MM.1S (cell line): Measurements from ENCODE around the gene ZNF266.

Experiments used
- DNase-seq: peaks from one replicate; pipeline ENCODE4 v3.0.0-alpha.2; 2015
- H2AFZ ChIP-seq: fragments of 300-600 bp; sonication (generic); 2 replicates; pipeline ENCODE4 v1.6.0; 2016; ENCODE audit warnings: antibody characterized with exemption, low read length
- H3F3A ChIP-seq: fragments of 300-600 bp; sonication (generic); 2 replicates; pipeline ENCODE4 v1.6.1; 2016; ENCODE audit warnings: mild to moderate bottlenecking, antibody characterized with exemption, low read length, moderate library complexity, mixed read lengths; ENCODE audit not compliant: insufficient read depth
- H3K27ac ChIP-seq: fragments of 300-600 bp; sonication (generic); 2 replicates; pipeline ENCODE4 v1.5.1; 2016; ENCODE audit warnings: mild to moderate bottlenecking, low read length
- H3K27me3 ChIP-seq: fragments of 300-600 bp; sonication (generic); replicated peaks from 2 replicates; pipeline ENCODE4 v1.6.0; 2016; ENCODE audit warnings: low read length; ENCODE audit not compliant: insufficient read depth
- H3K36me3 ChIP-seq: fragments of 300-600 bp; sonication (generic); replicated peaks from 2 replicates; pipeline ENCODE4 v1.6.1; 2016; ENCODE audit warnings: mild to moderate bottlenecking, low read length, mixed read lengths; ENCODE audit not compliant: insufficient read depth
- H3K4me1 ChIP-seq: fragments of 300-600 bp; sonication (generic); 2 replicates; pipeline ENCODE4 v1.6.1; 2016; ENCODE audit warnings: low read length, mixed read lengths
- H3K4me2 ChIP-seq: fragments of 300-600 bp; sonication (generic); 2 replicates; pipeline ENCODE4 v1.6.0; 2016; ENCODE audit warnings: low read depth, low read length
- H3K4me3 ChIP-seq: fragments of 300-600 bp; sonication (generic); 2 replicates; pipeline ENCODE4 v1.5.1; 2016; ENCODE audit warnings: low read length, mixed read lengths
- H3K79me2 ChIP-seq: fragments of 300-600 bp; sonication (generic); 2 replicates; pipeline ENCODE4 v1.6.1; 2016; ENCODE audit warnings: mixed run types, low read length, mixed read lengths
- H3K9ac ChIP-seq: fragments of 300-600 bp; sonication (generic); 2 replicates; pipeline ENCODE4 v1.6.1; 2016; ENCODE audit warnings: low read length, mixed read lengths
- H3K9me2 ChIP-seq: fragments of 300-600 bp; sonication (generic); replicated peaks from 2 replicates; pipeline ENCODE4 v1.6.1; 2016; ENCODE audit warnings: mild to moderate bottlenecking, low read length, mixed read lengths; ENCODE audit not compliant: insufficient read depth
- H3K9me3 ChIP-seq: fragments of 300-600 bp; sonication (generic); replicated peaks from 2 replicates; pipeline ENCODE4 v1.6.1; 2016; ENCODE audit warnings: mild to moderate bottlenecking, low read length, mixed read lengths; ENCODE audit not compliant: insufficient read depth
- H4K20me1 ChIP-seq: fragments of 300-600 bp; sonication (generic); 2 replicates; pipeline ENCODE4 v1.6.1; 2016; ENCODE audit warnings: mild to moderate bottlenecking, low read length, moderate library complexity, mixed read lengths; ENCODE audit not compliant: insufficient read depth
- CTCF ChIP-seq: fragments of 300-600 bp; sonication (generic); IDR thresholded peaks from 2 replicates; pipeline ENCODE4 v1.5.1; 2016; ENCODE audit warnings: antibody characterized with exemption, low read length, mixed read lengths
- EZH2 ChIP-seq: fragments of 300-600 bp; sonication (generic); optimal IDR thresholded peaks from 2 replicates; pipeline ENCODE3; 2017; ENCODE audit warnings: low read depth, mild to moderate bottlenecking, antibody characterized with exemption, low read length, mixed read lengths
- EZH2phosphoT487 ChIP-seq: fragments of 300-600 bp; sonication (generic); IDR thresholded peaks from 2 replicates; pipeline ENCODE4 v1.6.1; 2018; ENCODE audit warnings: antibody characterized with exemption, low read length

Gene ZNF266

DNA sequence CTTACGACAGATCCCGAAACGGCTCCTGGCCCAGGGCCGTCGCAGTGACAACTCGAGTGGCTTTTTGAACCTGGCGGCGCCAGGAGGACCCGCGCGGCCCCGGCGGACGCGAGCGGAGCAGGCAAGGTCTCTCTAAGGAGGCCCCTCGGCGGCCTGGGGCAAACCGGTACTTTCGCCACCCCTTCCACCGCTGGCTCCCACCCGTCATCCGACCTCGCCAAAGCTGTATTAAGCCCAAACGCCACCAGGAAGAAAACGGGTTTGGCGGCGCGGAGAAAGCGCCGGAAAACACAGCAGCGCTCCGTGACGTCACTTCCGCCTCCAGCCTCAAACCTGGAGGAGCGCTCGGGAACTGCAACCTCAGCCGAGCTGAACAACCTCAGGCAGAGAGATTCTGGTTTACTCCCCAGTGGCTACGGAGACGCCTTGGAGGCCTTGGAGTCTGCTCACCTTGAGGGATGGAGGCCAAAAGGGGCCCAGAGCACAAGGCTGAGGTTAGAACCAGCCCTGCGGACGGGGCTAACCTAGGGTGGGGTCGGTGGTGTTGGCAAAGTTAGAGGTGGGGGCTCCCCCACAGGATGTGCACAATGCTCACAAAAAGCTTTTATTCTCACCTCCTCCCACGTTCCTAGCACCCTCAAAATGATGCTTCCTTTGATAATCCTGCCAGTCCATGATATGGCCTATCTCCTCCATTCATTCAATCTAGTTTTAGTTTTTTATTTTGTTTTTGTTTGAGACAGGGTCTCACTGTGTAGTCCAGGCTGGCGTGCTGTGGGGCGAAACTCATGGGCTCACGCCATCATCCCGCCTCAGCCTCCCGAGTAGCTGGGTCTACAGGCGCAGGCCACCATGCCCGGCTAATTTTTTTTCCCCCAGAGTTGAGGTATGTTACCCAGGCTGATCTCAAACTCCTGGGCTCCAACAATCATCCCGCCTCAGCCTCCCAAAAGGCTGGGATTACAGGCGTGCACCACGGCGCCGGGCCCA lies at the start of gene ZNF266:
Gene ZNF266 (minus strand): TSS at position 295 of the 990 bp plus-strand sequence. CDS start 15,484 bp downstream, outside the sequence.
- Histone ChIP-seq H3K27ac (peak within 1 kb of the TSS; percentile 77), H4K20me1 (no peaks in the 10 kb centered on the region), H3K79me2 (peaks cover 16% of the 10 kb centered on the region), H3K4me1 (peaks cover 12% of the 10 kb centered on the region; the same call in 1 of the 2 replicates), H3K9me3 (no peaks in the 10 kb centered on the region), H3F3A (peaks cover 6% of the 10 kb centered on the region; the same call in 1 of the 2 replicates), H3K27me3 (no peaks in the 10 kb centered on the region), H3K9me2 (no peaks in the 10 kb centered on the region), H3K4me2 (peak within 1 kb of the TSS; percentile 79), H2AFZ (peak within 1 kb of the TSS; percentile 94), H3K4me3 (peak within 1 kb of the TSS; percentile 83), H3K9ac (peak within 1 kb of the TSS; percentile 87), H3K36me3 (peaks cover 10% of the 10 kb centered on the region)
- TF ChIP-seq EZH2phosphoT487 = no peak
- peak; percentile 61 for TF ChIP-seq CTCF
- peak; percentile 93 for DNase-seq

DNA sequence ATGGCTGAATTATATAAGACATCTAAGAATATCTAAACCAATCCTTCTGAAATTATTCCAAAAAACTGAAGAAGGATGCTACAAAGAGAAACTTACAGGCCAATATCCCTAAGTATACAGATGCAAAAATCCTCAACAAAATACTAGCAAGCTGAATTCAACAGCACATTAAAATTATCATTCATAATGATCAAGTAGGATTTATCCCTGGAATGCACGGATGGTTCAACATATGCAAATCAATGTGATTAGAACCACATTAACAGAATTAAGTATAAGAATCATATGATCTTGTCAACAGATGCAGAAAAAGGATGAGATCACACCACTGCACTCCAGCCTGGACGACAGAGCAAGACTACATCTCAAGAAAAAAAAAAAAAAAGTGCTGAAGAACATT lies 49.8 kb upstream of the ZNF266 start:
- no peak overlapping the region for H2AFZ ChIP-seq
- no peaks in the 10 kb centered on the region for H3K9me3 ChIP-seq
- no peak overlapping the region for H3K9ac ChIP-seq
- H4K20me1 ChIP-seq = no peaks in the 10 kb centered on the region
- no peaks in the 10 kb centered on the region for H3K36me3 ChIP-seq
- no peak overlapping the region for H3K27ac ChIP-seq
- H3K4me3 ChIP-seq = no peak overlapping the region
- no peaks in the 10 kb centered on the region for H3K27me3 ChIP-seq
- DNase-seq = no peak
- H3K9me2 ChIP-seq = no peaks in the 10 kb centered on the region
- no peak overlapping the region for H3K4me2 ChIP-seq
- TF ChIP-seq CTCF (no peak), EZH2phosphoT487 (no peak), EZH2 (no peak)
- no peaks in the 10 kb centered on the region for H3F3A ChIP-seq
- no peaks in the 10 kb centered on the region for H3K4me1 ChIP-seq
- no peaks in the 10 kb centered on the region for H3K79me2 ChIP-seq

- TF ChIP-seq EZH2 = no peak
- no peak for TF ChIP-seq EZH2phosphoT487
- no peak for TF ChIP-seq CTCF
- Histone ChIP-seq H3K27me3 (no peaks in the 10 kb centered on the region), H3K4me3 (no peak overlapping the region), H3K9me3 (no peaks in the 10 kb centered on the region), H3F3A (no peaks in the 10 kb centered on the region), H2AFZ (no peak overlapping the region), H3K79me2 (no peaks in the 10 kb centered on the region), H3K36me3 (no peaks in the 10 kb centered on the region), H3K4me1 (no peaks in the 10 kb centered on the region), H3K27ac (no peak overlapping the region), H3K4me2 (no peak overlapping the region), H3K9me2 (no peaks in the 10 kb centered on the region), H4K20me1 (no peaks in the 10 kb centered on the region), H3K9ac (no peak overlapping the region)
- no peak for DNase-seq
These were observed 39.6 kb upstream of the ZNF266 start for GRCh38 chr19:9474975-9475374.
